ENCODE measurements around the gene TRIM65.
"Not testable (repeated sequence)": the region's sequence is repeated elsewhere in the genome, so short reads cannot be mapped to it uniquely, and the experiment has no call there.

The TRIM65 gene

GRCh38 chr17:75877752-75878173, 19.0 kb downstream of the TRIM65 start:
- Histone ChIP-seq H3K4me3 (ENCODE audit: low read length) (peak overlapping the region; percentile 68), H3K9me3 (replicated peaks; ENCODE audit: low read length) (no peaks in the 10 kb centered on the region), H3K27me3 (ENCODE audit: control insufficient read depth, insufficient read depth, low read length) (peaks cover 2% of the 10 kb centered on the region), H3K9ac (ENCODE audit: low read depth, low read length) (peak overlapping the region; percentile 77), H3K4me1 (ENCODE audit: control insufficient read depth, insufficient read depth, low read length) (peaks cover 47% of the 10 kb centered on the region), H3K36me3 (ENCODE audit: insufficient read depth, low read length) (no peaks in the 10 kb centered on the region), H3K4me2 (ENCODE audit: low read length) (peak overlapping the region; percentile 84)

GRCh38 chr17:75876938-75877751, 19.6 kb downstream of the TRIM65 start:
- Histone ChIP-seq H3K27me3 (ENCODE audit: control insufficient read depth, insufficient read depth, low read length) (peaks cover 2% of the 10 kb centered on the region), H3K4me1 (ENCODE audit: control insufficient read depth, insufficient read depth, low read length) (peaks cover 52% of the 10 kb centered on the region), H3K4me2 (ENCODE audit: low read length) (peak overlapping the region; percentile 84), H3K36me3 (ENCODE audit: insufficient read depth, low read length) (no peaks in the 10 kb centered on the region), H3K9ac (ENCODE audit: low read depth, low read length) (peak overlapping the region; percentile 77), H3K9me3 (replicated peaks; ENCODE audit: low read length) (no peaks in the 10 kb centered on the region), H3K4me3 (ENCODE audit: low read length) (peak overlapping the region; percentile 68)

GRCh38 chr17:75876190-75876937, 20.4 kb downstream of the TRIM65 start:
- H3K4me3 ChIP-seq (ENCODE audit: low read length) = peak overlapping the region; percentile 68
- no peaks in the 10 kb centered on the region for H3K9me3 ChIP-seq (replicated peaks; ENCODE audit: low read length)
- H3K27me3 ChIP-seq (ENCODE audit: control insufficient read depth, insufficient read depth, low read length) = peaks cover 2% of the 10 kb centered on the region
- peak overlapping the region; percentile 84 for H3K4me2 ChIP-seq (ENCODE audit: low read length)
- H3K9ac ChIP-seq (ENCODE audit: low read depth, low read length) = peak overlapping the region; percentile 67
- no peaks in the 10 kb centered on the region for H3K36me3 ChIP-seq (ENCODE audit: insufficient read depth, low read length)
- peaks cover 52% of the 10 kb centered on the region for H3K4me1 ChIP-seq (ENCODE audit: control insufficient read depth, insufficient read depth, low read length)

GRCh38 chr17:75875940-75876189, 20.9 kb downstream of the TRIM65 start:
- Histone ChIP-seq H3K4me1 (ENCODE audit: control insufficient read depth, insufficient read depth, low read length) (peaks cover 52% of the 10 kb centered on the region), H3K4me2 (ENCODE audit: low read length) (peak overlapping the region; percentile 84), H3K9ac (ENCODE audit: low read depth, low read length) (peak overlapping the region; percentile 44), H3K9me3 (replicated peaks; ENCODE audit: low read length) (no peaks in the 10 kb centered on the region), H3K4me3 (ENCODE audit: low read length) (no peak overlapping the region), H3K27me3 (ENCODE audit: control insufficient read depth, insufficient read depth, low read length) (peaks cover 2% of the 10 kb centered on the region), H3K36me3 (ENCODE audit: insufficient read depth, low read length) (no peaks in the 10 kb centered on the region)

- Histone ChIP-seq H3K36me3 (ENCODE audit: insufficient read depth, low read length) (no peaks in the 10 kb centered on the region), H3K4me2 (ENCODE audit: low read length) (peak overlapping the region; percentile 84), H3K9me3 (replicated peaks; ENCODE audit: low read length) (no peaks in the 10 kb centered on the region), H3K9ac (ENCODE audit: low read depth, low read length) (peak overlapping the region; percentile 44), H3K27me3 (ENCODE audit: control insufficient read depth, insufficient read depth, low read length) (peaks cover 2% of the 10 kb centered on the region), H3K4me1 (ENCODE audit: control insufficient read depth, insufficient read depth, low read length) (peaks cover 52% of the 10 kb centered on the region), H3K4me3 (ENCODE audit: low read length) (no peak overlapping the region)
Observed at GRCh38 chr17:75875182-75875939, 21.4 kb downstream of the TRIM65 start.

- peaks cover 57% of the 10 kb centered on the region for H3K4me1 ChIP-seq (ENCODE audit: control insufficient read depth, insufficient read depth, low read length)
- H3K9me3 ChIP-seq (replicated peaks; ENCODE audit: low read length) = no peaks in the 10 kb centered on the region
- H3K36me3 ChIP-seq (ENCODE audit: insufficient read depth, low read length) = no peaks in the 10 kb centered on the region
- no peak overlapping the region for H3K4me3 ChIP-seq (ENCODE audit: low read length)
- H3K9ac ChIP-seq (ENCODE audit: low read depth, low read length) = no peak overlapping the region
- no peaks in the 10 kb centered on the region for H3K27me3 ChIP-seq (ENCODE audit: control insufficient read depth, insufficient read depth, low read length)
- no peak overlapping the region for H3K4me2 ChIP-seq (ENCODE audit: low read length)
Observed at GRCh38 chr17:75874323-75875181, 22.2 kb downstream of the TRIM65 start.

- H3K4me3 ChIP-seq (ENCODE audit: low read length) = no peak overlapping the region
- peaks cover 62% of the 10 kb centered on the region for H3K4me1 ChIP-seq (ENCODE audit: control insufficient read depth, insufficient read depth, low read length)
- no peak overlapping the region for H3K9ac ChIP-seq (ENCODE audit: low read depth, low read length)
- H3K4me2 ChIP-seq (ENCODE audit: low read length) = no peak overlapping the region
- H3K36me3 ChIP-seq (ENCODE audit: insufficient read depth, low read length) = no peaks in the 10 kb centered on the region
- H3K9me3 ChIP-seq (replicated peaks; ENCODE audit: low read length) = no peaks in the 10 kb centered on the region
- no peaks in the 10 kb centered on the region for H3K27me3 ChIP-seq (ENCODE audit: control insufficient read depth, insufficient read depth, low read length)
Observed at GRCh38 chr17:75873587-75874322, 23.0 kb downstream of the TRIM65 start.

- H3K27me3 ChIP-seq (ENCODE audit: control insufficient read depth, insufficient read depth, low read length) = no peaks in the 10 kb centered on the region
- no peaks in the 10 kb centered on the region for H3K36me3 ChIP-seq (ENCODE audit: insufficient read depth, low read length)
- peak overlapping the region; percentile 62 for H3K4me2 ChIP-seq (ENCODE audit: low read length)
- H3K9ac ChIP-seq (ENCODE audit: low read depth, low read length) = peak overlapping the region; percentile 58
- peaks cover 52% of the 10 kb centered on the region for H3K4me1 ChIP-seq (ENCODE audit: control insufficient read depth, insufficient read depth, low read length)
- H3K9me3 ChIP-seq (replicated peaks; ENCODE audit: low read length) = no peaks in the 10 kb centered on the region
- H3K4me3 ChIP-seq (ENCODE audit: low read length) = peak overlapping the region; percentile 19
Observed at GRCh38 chr17:75872434-75873351, 24.1 kb downstream of the TRIM65 start.

- not testable (repeated sequence) for H3K4me2 ChIP-seq (ENCODE audit: low read length); H3K9me3 ChIP-seq (replicated peaks; ENCODE audit: low read length); H3K9ac ChIP-seq (ENCODE audit: low read depth, low read length); H3K36me3 ChIP-seq (ENCODE audit: insufficient read depth, low read length); H3K4me3 ChIP-seq (ENCODE audit: low read length); H3K27me3 ChIP-seq (ENCODE audit: control insufficient read depth, insufficient read depth, low read length)
- H3K4me1 ChIP-seq (ENCODE audit: control insufficient read depth, insufficient read depth, low read length) = peaks cover 28% of the 10 kb centered on the region
Observed at GRCh38 chr17:75870228-75870627, 26.5 kb downstream of the TRIM65 start.
